K562 (cell line): ENCODE results near the gene MTHFD2. TPM values are rescaled to one million over a fixed set of nuclear protein-coding genes. Genes with fewer than 3 reads are reported as not detected.

ENCODE experiments used
- ATAC-seq: fragments of 200-7000 bp; cut with Tn5 transposase; 3 replicates; pipeline ENCODE4 v1.9.1; 2020; ENCODE audit warnings: moderate library complexity
- BruUV-seq: library from RNA; stranded (reverse); fragments of 400-500 nt; replicated peaks from 2 replicates; lab custom pipeline; 2021; lab: Mats Ljungman, UMichigan
- CTCF ChIA-PET: fragments of 300-600 bp; formaldehyde crosslinking; extraction: SDS; loops from one replicate; lab custom pipeline; 2021; ENCODE audit warnings: low intra/inter-chr PET ratio; lab: Yijun Ruan, JAX
- POLR2A ChIA-PET: fragments of 300-600, 350-650 bp; sonication (Branson Sonifier 250); formaldehyde crosslinking; extraction: SDS; loops from one replicate; lab custom pipeline; 2021; ENCODE audit warnings: antibody characterized with exemption, inconsistent platforms; lab: Yijun Ruan, JAX
- DNase-seq, 4 experiments: peaks; one replicate each; pipeline versions ENCODE4 v3.0.0 to v3.0.0-alpha.2; 2011 to 2018; ENCODE audit warnings: low spot score in 3 of 4, mixed read lengths in 3 of 4; ENCODE audit errors: extremely low read depth in 1 of 4
- FAIRE-seq: peaks from 2 replicates; lab custom pipeline; 2011; peaks lifted over from hg19 to GRCh38; lab: Jason Lieb, UNC
- H2AFZ ChIP-seq: 2 replicates; pipeline ENCODE4 v1.6.0; 2011; ENCODE audit warnings: low read depth, low read length, control low read depth, inconsistent platforms
- H3K27ac ChIP-seq: fragments of 200-600 bp; 3 replicates; pipeline ENCODE4 v1.8.0; 2011; ENCODE audit warnings: low read depth, mild to moderate bottlenecking, control low read depth, inconsistent platforms, low read length, moderate library complexity, mixed read lengths; ENCODE audit errors: extremely low read depth
- H3K27me3 ChIP-seq, 2 experiments: fragments of 300-600 bp in 1 of 2; 2 replicates in 1 of 2; 3 replicates in 1 of 2; pipeline versions ENCODE4 v1.6.0 to v1.8.0; 2011; ENCODE audit warnings: inconsistent platforms in 2 of 2, low read length in 2 of 2, mild to moderate bottlenecking in 1 of 2, mixed read lengths in 1 of 2, moderate library complexity in 1 of 2; ENCODE audit not compliant: control insufficient read depth in 2 of 2, insufficient read depth in 2 of 2
- H3K36me3 ChIP-seq: fragments of 300-600 bp; 3 replicates; pipeline ENCODE4 v1.8.0; 2011; ENCODE audit warnings: mild to moderate bottlenecking, low read length, inconsistent platforms; ENCODE audit not compliant: control insufficient read depth, insufficient read depth
- H3K4me1 ChIP-seq, 2 experiments: fragments of 200-600 bp in 1 of 2; replicated peaks in 1 of 2; 2 replicates in 1 of 2; 3 replicates in 1 of 2; pipeline versions ENCODE4 v1.5.1 to v1.8.0; 2011; ENCODE audit warnings: inconsistent platforms in 2 of 2, low read length in 2 of 2, mild to moderate bottlenecking in 1 of 2, mixed read lengths in 1 of 2, moderate library complexity in 1 of 2; ENCODE audit not compliant: control insufficient read depth in 2 of 2, insufficient read depth in 2 of 2
- H3K4me2 ChIP-seq: 2 replicates; pipeline ENCODE4 v1.6.1; 2011; ENCODE audit warnings: low read length, control low read depth, inconsistent platforms, mixed read lengths; ENCODE audit not compliant: insufficient read depth
- H3K4me3 ChIP-seq: fragments of 200-600 bp; sonication (generic), shearing (Covaris generic); 2 replicates; pipeline ENCODE4 v1.5.1; 2016; ENCODE audit warnings: control low read depth, inconsistent platforms
- H3K79me2 ChIP-seq: fragments of 200-600 bp; 3 replicates; pipeline ENCODE4 v1.8.0; 2011; ENCODE audit warnings: low read length, inconsistent platforms; ENCODE audit not compliant: control insufficient read depth, insufficient read depth
- H3K9ac ChIP-seq, 2 experiments: 2 replicates each; pipeline versions ENCODE4 v1.6.0 to v1.6.1; 2011; ENCODE audit warnings: low read depth in 2 of 2, low read length in 2 of 2, control low read depth in 1 of 2, inconsistent platforms in 1 of 2, mild to moderate bottlenecking in 1 of 2, mixed read lengths in 1 of 2; ENCODE audit not compliant: insufficient read depth in 1 of 2
- H3K9me1 ChIP-seq: one replicate; pipeline ENCODE4 v1.6.0; 2011; ENCODE audit warnings: inconsistent platforms, mild to moderate bottlenecking, low read length, moderate library complexity; ENCODE audit not compliant: control insufficient read depth, insufficient read depth
- H3K9me3 ChIP-seq: replicated peaks from 2 replicates; pipeline ENCODE4 v1.5.1; 2011; ENCODE audit warnings: low read depth, low read length, inconsistent platforms; ENCODE audit not compliant: control insufficient read depth, insufficient read depth
- H4K20me1 ChIP-seq: replicated peaks from 2 replicates; pipeline ENCODE4 v1.6.1; 2011; ENCODE audit warnings: low read length, inconsistent platforms, mixed read lengths; ENCODE audit not compliant: control insufficient read depth, insufficient read depth
- CREB3 ChIP-seq: fragments of 450-650 bp; conservative IDR thresholded peaks from 2 replicates; pipeline ENCODE4 v1.6.1; 2016; ENCODE audit warnings: missing genetic modification characterization, low read depth, mild to moderate bottlenecking, missing compliant biosample characterization, moderate library complexity
- EP400 ChIP-seq: fragments of 450-650 bp; IDR thresholded peaks from 2 replicates; pipeline ENCODE4 v1.6.1; 2017; ENCODE audit warnings: antibody characterized with exemption, mild to moderate bottlenecking, moderate library complexity
- HEY1 ChIP-seq: fragments of 250-450 bp; sonication (Bioruptor Pico); IDR thresholded peaks from 2 replicates; pipeline ENCODE4 v1.5.0; 2020; ENCODE audit warnings: mild to moderate bottlenecking, moderate library complexity, borderline replicate concordance
- NFIC ChIP-seq: fragments of 450-650 bp; IDR thresholded peaks from 2 replicates; pipeline ENCODE4 v1.6.1; 2017; ENCODE audit warnings: mild to moderate bottlenecking, inconsistent platforms
- PHTF2 ChIP-seq: fragments of 250-450 bp; sonication (Bioruptor Pico); IDR thresholded peaks from 2 replicates; pipeline ENCODE4 v1.5.0; 2021; ENCODE audit warnings: mild to moderate bottlenecking
- POU5F1 ChIP-seq: fragments of 150-350 bp; IDR thresholded peaks from 2 replicates; pipeline ENCODE4 v1.6.1; 2014; ENCODE audit warnings: borderline replicate concordance, low read length, low read depth, mild to moderate bottlenecking; ENCODE audit not compliant: partially characterized antibody
- RBM17 ChIP-seq: fragments of 200-400 bp; formaldehyde crosslinking; IDR thresholded peaks from 2 replicates; pipeline ENCODE4 v1.6.1; 2017; ENCODE audit warnings: low read depth, mild to moderate bottlenecking, low read length, borderline replicate concordance
- STAG1 ChIP-seq: sonication (generic); formaldehyde crosslinking; IDR thresholded peaks from 2 replicates; pipeline ENCODE4 v1.5.0; 2020; ENCODE audit warnings: missing genetic modification reagents, borderline replicate concordance
- TRIM24 ChIP-seq, 2 experiments: fragments of 450-650 bp; IDR thresholded peaks; 2 replicates each; pipeline ENCODE4 v1.6.1; 2016
- XRCC3 ChIP-seq: fragments of 450-650 bp; IDR thresholded peaks from 2 replicates; pipeline ENCODE4 v1.6.1; 2017; ENCODE audit warnings: mild to moderate bottlenecking, moderate library complexity
- ZNF398 ChIP-seq: fragments of 250-450 bp; sonication (Bioruptor Pico); IDR thresholded peaks from 2 replicates; pipeline ENCODE4 v1.8.0; 2021; ENCODE audit warnings: moderate library complexity, mild to moderate bottlenecking, inconsistent platforms
- WGBS: fragments of 100-300 bp; shearing (Covaris generic); methylation state at CpG from one replicate; pipeline ENCODE4 v1.1.6; 2016; ENCODE audit warnings: low coverage, mixed read lengths; ENCODE audit not compliant: insufficient coverage; ENCODE audit errors: missing lambda C conversion rate; 5-methylcytosine and 5-hydroxymethylcytosine counted together
- in situ Hi-C: fragments of 300-500 bp; cut with MboI; formaldehyde crosslinking; loops from 4 replicates; pipeline ENCODE4 v1.15.0; 2018; ENCODE audit warnings: inconsistent platforms, mixed read lengths
- intact Hi-C: fragments of 100-400 bp; cut with micrococcal nuclease; formaldehyde crosslinking; loops from 2 replicates; pipeline ENCODE4 v1.14.2; 2022
- polyA plus RNA-seq, 8 experiments: library from polyadenylated mRNA; depleted of rRNA in 4 of 8; stranded (reverse) in 5 of 8; unstranded in 3 of 8; fragments of >200 nt; fragmentation: Nextera tagmentation in 2 of 8; fragmentation: Illumina TruSeq in 1 of 8; extraction: Ambion mirVana in 2 of 8; extraction: Trizol in 1 of 8; gene quantifications; 2 replicates each; pipeline versions ENCODE4 v1.2.1 to v1.2.3, GENCODE V29; 2011 to 2014; ENCODE audit warnings: inconsistent platforms in 1 of 8, missing spikeins in 1 of 8
- total RNA-seq, 7 experiments: library from RNA; depleted of rRNA in 6 of 7; stranded (reverse); fragments of >200 nt in 6 of 7; fragmentation: Illumina TruSeq in 2 of 7; extraction: Trizol in 2 of 7; gene quantifications; 2 replicates each; pipeline versions ENCODE4 v1.2.1 to v1.2.3, GENCODE V29; 2011 to 2021; ENCODE audit warnings: low replicate concordance in 1 of 7
- TF ChIP-seq, protein P1 (sequence below), 2 experiments: fragments of 200-800 bp in 1 of 2; sonication (Bioruptor generic) in 1 of 2; sonication (generic) in 1 of 2; formaldehyde crosslinking in 1 of 2; IDR thresholded peaks in 1 of 2; conservative IDR thresholded peaks in 1 of 2; 2 replicates each; pipeline versions ENCODE4 v1.5.0 to v1.6.1; 2016 to 2020; ENCODE audit warnings: missing compliant biosample characterization in 1 of 2, missing genetic modification characterization in 1 of 2, missing genetic modification reagents in 1 of 2
- TF ChIP-seq, protein P2 (sequence below): fragments of 250-450 bp; sonication (Bioruptor Pico); IDR thresholded peaks from 2 replicates; pipeline ENCODE4 v1.4.0; 2020; ENCODE audit warnings: borderline replicate concordance
- TF ChIP-seq, protein P3 (sequence below): fragments of 450-650 bp; IDR thresholded peaks from 2 replicates; pipeline ENCODE4 v1.6.1; 2016; ENCODE audit warnings: low read depth, mild to moderate bottlenecking, moderate library complexity

Gene MTHFD2
- total and polyA plus RNA-seq, 9 of the 15 experiments (the other 6 are each of a cell fraction or from before 2014, with no cell fraction given) = 113 to 520 (median 234) TPM

- TF ChIP-seq CREB3 (tag) (no peak), TRIM24 (IDR thresholded peaks at IDR 0.05) (peak in 1 of 2 experiments; percentile 55; a peak in 2 of 4 replicates), NFIC (peak; percentile 66)
- TF ChIP-seq, all 486 proteins: peak for 10
These were observed 40.5 kb downstream of the MTHFD2 start (continued) for GRCh38 chr2:74238879-74239278.

- Histone ChIP-seq H3K9me3 (no peaks in the 10 kb centered on the region), H3K36me3 (no peaks in the 10 kb centered on the region), H3K9ac (no peak overlapping the region), H3K27ac (no peak overlapping the region), H3K9me1 (no peaks in the 10 kb centered on the region), H3K4me1 (peaks cover 4 to 6% of the 10 kb centered on the region in 2 experiments; a peak in 2 of 5 replicates), H2AFZ (no peak overlapping the region), H4K20me1 (no peaks in the 10 kb centered on the region), H3K4me3 (no peak overlapping the region), H3K79me2 (no peaks in the 10 kb centered on the region), H3K27me3 (no peaks in the 10 kb centered on the region; a peak in 2 of 5 replicates), H3K4me2 (no peak overlapping the region)
- 8% methylated on average over 7 of the region's 7 CpGs for WGBS
- no TSS peak for BruUV-seq
- ChIA-PET CTCF (no interaction called here), POLR2A (interaction anchor here (0.7 to 1.0 kb wide), 2 partner anchors 11 to 12 kb away, joined by 3 read pairs; no protein-coding TSS in a partner anchor)
- intact Hi-C loops (no loop called here), in situ Hi-C loops (no loop called here)
- no peak for ATAC-seq
- FAIRE-seq = no peak
- no peak for DNase-seq
- TF ChIP-seq, protein P1, sequence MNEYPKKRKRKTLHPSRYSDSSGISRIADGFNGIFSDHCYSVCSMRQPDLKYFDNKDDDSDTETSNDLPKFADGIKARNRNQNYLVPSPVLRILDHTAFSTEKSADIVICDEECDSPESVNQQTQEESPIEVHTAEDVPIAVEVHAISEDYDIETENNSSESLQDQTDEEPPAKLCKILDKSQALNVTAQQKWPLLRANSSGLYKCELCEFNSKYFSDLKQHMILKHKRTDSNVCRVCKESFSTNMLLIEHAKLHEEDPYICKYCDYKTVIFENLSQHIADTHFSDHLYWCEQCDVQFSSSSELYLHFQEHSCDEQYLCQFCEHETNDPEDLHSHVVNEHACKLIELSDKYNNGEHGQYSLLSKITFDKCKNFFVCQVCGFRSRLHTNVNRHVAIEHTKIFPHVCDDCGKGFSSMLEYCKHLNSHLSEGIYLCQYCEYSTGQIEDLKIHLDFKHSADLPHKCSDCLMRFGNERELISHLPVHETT (CRISPR knock-in tag; conservative IDR thresholded peaks at IDR 0.05 in 1 of 2, IDR thresholded peaks at IDR 0.05 in 1 of 2) = no peak
- TF ChIP-seq, protein P2, sequence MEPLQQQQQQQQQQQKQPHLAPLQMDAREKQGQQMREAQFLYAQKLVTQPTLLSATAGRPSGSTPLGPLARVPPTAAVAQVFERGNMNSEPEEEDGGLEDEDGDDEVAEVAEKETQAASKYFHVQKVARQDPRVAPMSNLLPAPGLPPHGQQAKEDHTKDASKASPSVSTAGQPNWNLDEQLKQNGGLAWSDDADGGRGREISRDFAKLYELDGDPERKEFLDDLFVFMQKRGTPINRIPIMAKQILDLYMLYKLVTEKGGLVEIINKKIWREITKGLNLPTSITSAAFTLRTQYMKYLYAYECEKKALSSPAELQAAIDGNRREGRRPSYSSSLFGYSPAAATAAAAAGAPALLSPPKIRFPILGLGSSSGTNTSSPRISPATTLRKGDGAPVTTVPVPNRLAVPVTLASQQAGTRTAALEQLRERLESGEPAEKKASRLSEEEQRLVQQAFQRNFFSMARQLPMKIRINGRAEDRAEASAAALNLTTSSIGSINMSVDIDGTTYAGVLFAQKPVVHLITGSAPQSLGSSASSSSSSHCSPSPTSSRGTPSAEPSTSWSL (CRISPR knock-in tag) = no peak
- TF ChIP-seq RBM17 (no peak), STAG1 (CRISPR knock-in tag) (no peak), EP400 (no peak), HEY1 (CRISPR knock-in tag) (no peak), PHTF2 (CRISPR knock-in tag) (no peak), ZNF398 (CRISPR knock-in tag) (no peak), POU5F1 (no peak), XRCC3 (no peak)
- TF ChIP-seq, protein P3, sequence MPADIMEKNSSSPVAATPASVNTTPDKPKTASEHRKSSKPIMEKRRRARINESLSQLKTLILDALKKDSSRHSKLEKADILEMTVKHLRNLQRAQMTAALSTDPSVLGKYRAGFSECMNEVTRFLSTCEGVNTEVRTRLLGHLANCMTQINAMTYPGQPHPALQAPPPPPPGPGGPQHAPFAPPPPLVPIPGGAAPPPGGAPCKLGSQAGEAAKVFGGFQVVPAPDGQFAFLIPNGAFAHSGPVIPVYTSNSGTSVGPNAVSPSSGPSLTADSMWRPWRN = no peak
These were observed 40.9 kb downstream of the MTHFD2 start for GRCh38 chr2:74239346-74239745.
